K562 (cell line): ENCODE results near the gene POLR2L. TPM values are rescaled to one million over a fixed set of nuclear protein-coding genes. Genes with fewer than 3 reads are reported as not detected.

Experiments
- BRD9 ChIP-seq: fragments of 450-650 bp; IDR thresholded peaks from 2 replicates; pipeline ENCODE4 v1.6.1; 2018; ENCODE audit warnings: low read depth; ENCODE audit not compliant: partially characterized antibody
- ELF1 ChIP-seq: fragments of 200-800 bp; sonication (Bioruptor generic); IDR thresholded peaks from 2 replicates; pipeline ENCODE4 v1.6.1; 2016; ENCODE audit warnings: missing genetic modification characterization, missing compliant biosample characterization
- HMG20A ChIP-seq: fragments of 450-650 bp; formaldehyde crosslinking; conservative IDR thresholded peaks from 2 replicates; pipeline ENCODE4 v1.4.0; 2020; ENCODE audit warnings: mild to moderate bottlenecking, mixed read lengths
- HOXB6 ChIP-seq: fragments of 250-450 bp; sonication (Bioruptor Pico); IDR thresholded peaks from 2 replicates; pipeline ENCODE4 v1.5.1; 2022; ENCODE audit warnings: mild to moderate bottlenecking, borderline replicate concordance
- ILK ChIP-seq: fragments of 450-650 bp; IDR thresholded peaks from 2 replicates; pipeline ENCODE4 v1.6.1; 2016; ENCODE audit warnings: missing genetic modification characterization, low read depth, mild to moderate bottlenecking, missing compliant biosample characterization, moderate library complexity, borderline replicate concordance
- LCOR ChIP-seq: sonication (generic); formaldehyde crosslinking; IDR thresholded peaks from 2 replicates; pipeline ENCODE4 v1.8.0; 2022; ENCODE audit warnings: mild to moderate bottlenecking, missing genetic modification reagents
- NR2C1 ChIP-seq, 2 experiments: fragments of 450-650 bp; IDR thresholded peaks; 2 replicates each; pipeline ENCODE4 v1.6.1; 2017; ENCODE audit warnings: mild to moderate bottlenecking in 2 of 2, antibody characterized with exemption in 1 of 2, inconsistent platforms in 1 of 2, missing compliant biosample characterization in 1 of 2, missing genetic modification characterization in 1 of 2
- PHF8 ChIP-seq: fragments of 200-600 bp; sonication (generic); IDR thresholded peaks from 2 replicates; pipeline ENCODE4 v1.6.1; 2012; ENCODE audit warnings: mixed run types, mild to moderate bottlenecking, inconsistent platforms, low read length, moderate library complexity, borderline replicate concordance
- ZFP36 ChIP-seq: fragments of 150-350 bp; IDR thresholded peaks from 2 replicates; pipeline ENCODE4 v1.6.1; 2018; ENCODE audit warnings: low read length, low read depth; ENCODE audit not compliant: partially characterized antibody
- ZNF12 ChIP-seq: sonication (generic); formaldehyde crosslinking; IDR thresholded peaks from 2 replicates; pipeline ENCODE4 v1.4.0; 2020; ENCODE audit warnings: mild to moderate bottlenecking, missing genetic modification reagents
- ZNF76 ChIP-seq: fragments of 250-450 bp; sonication (Bioruptor Pico); IDR thresholded peaks from 2 replicates; pipeline ENCODE4 v1.4.0; 2020; ENCODE audit warnings: mild to moderate bottlenecking, moderate library complexity, borderline replicate concordance
- polyA plus RNA-seq, 8 experiments: library from polyadenylated mRNA; depleted of rRNA in 4 of 8; stranded (reverse) in 5 of 8; unstranded in 3 of 8; fragments of >200 nt; fragmentation: Nextera tagmentation in 2 of 8; fragmentation: Illumina TruSeq in 1 of 8; extraction: Ambion mirVana in 2 of 8; extraction: Trizol in 1 of 8; gene quantifications; 2 replicates each; pipeline versions ENCODE4 v1.2.1 to v1.2.3, GENCODE V29; 2011 to 2014; ENCODE audit warnings: inconsistent platforms in 1 of 8, missing spikeins in 1 of 8
- total RNA-seq, 7 experiments: library from RNA; depleted of rRNA in 6 of 7; stranded (reverse); fragments of >200 nt in 6 of 7; fragmentation: Illumina TruSeq in 2 of 7; extraction: Trizol in 2 of 7; gene quantifications; 2 replicates each; pipeline versions ENCODE4 v1.2.1 to v1.2.3, GENCODE V29; 2011 to 2021; ENCODE audit warnings: low replicate concordance in 1 of 7
- TF ChIP-seq, protein P1 (sequence below): sonication (generic); formaldehyde crosslinking; IDR thresholded peaks from 2 replicates; pipeline ENCODE4 v1.8.1; 2023; ENCODE audit warnings: mild to moderate bottlenecking, missing genetic modification reagents
- TF ChIP-seq, protein P2 (sequence below): fragments of 200-800 bp; sonication (Bioruptor generic); IDR thresholded peaks from 2 replicates; pipeline ENCODE4 v1.6.1; 2017; ENCODE audit warnings: missing genetic modification characterization, missing compliant biosample characterization
- TF ChIP-seq, protein P3 (sequence below): fragments of 250-450 bp; sonication (Bioruptor Pico); IDR thresholded peaks from 2 replicates; pipeline ENCODE4 v1.8.0; 2022; ENCODE audit warnings: inconsistent platforms, mild to moderate bottlenecking, moderate library complexity, borderline replicate concordance
- TF ChIP-seq, protein P4 (sequence below): fragments of 450-650 bp; IDR thresholded peaks from 2 replicates; pipeline ENCODE4 v1.6.1; 2016; ENCODE audit warnings: borderline replicate concordance
- TF ChIP-seq, protein P5 (sequence below), 2 experiments: fragments of 450-650 bp; conservative IDR thresholded peaks; 2 replicates each; pipeline ENCODE4 v1.6.1; 2017; ENCODE audit warnings: mild to moderate bottlenecking in 2 of 2, moderate library complexity in 2 of 2

The POLR2L gene
- total and polyA plus RNA-seq, 9 of the 15 experiments (the other 6 are each of a cell fraction or from before 2014, with no cell fraction given), result 38.3 to 688 (median 108) TPM

DNA sequence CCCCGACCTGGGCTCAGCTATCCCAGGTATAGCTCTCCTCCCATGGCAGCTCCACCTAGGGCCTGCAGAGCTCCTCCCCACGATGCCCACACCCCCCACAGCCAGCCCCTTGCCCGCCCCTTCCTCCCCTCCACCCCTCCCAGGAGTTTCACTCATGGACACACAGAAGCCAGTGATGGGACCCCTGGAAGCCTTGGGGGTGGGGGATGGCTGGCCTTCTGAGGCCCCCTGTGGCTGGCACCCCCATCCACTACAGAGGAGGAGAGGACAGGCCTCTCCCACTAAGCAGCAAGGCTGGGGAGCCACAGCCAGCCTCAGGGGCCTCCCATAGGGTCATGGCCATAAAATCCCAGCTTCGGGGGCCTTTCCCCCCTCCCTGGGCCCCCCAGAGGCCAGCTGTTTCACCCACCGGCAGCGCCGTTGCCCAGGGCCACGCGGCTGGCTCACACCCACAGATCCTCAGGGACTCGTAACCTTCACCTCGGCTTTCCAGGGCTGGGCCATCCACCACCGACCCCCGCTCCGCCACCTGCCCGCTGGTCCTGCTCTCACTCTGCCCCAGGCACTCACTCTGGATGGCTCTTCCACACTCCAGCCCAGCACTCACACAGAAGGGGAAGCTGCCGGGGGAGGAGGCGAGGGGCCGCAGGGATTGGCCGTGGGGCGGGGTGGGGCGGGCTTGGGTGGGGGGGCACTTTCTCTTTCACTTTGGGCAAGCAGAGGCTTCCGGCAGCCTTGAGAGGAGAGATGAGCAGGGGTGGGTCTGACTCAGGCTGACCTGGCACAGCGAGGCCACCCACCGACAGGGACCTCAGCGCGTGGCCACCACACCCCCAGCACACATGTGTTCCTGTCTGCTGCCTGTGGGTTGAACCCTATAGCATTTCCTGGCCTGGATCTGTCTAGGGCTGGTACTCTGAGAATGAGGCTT lies 46.4 kb downstream of the POLR2L start (continued):
- TF ChIP-seq, protein P1, sequence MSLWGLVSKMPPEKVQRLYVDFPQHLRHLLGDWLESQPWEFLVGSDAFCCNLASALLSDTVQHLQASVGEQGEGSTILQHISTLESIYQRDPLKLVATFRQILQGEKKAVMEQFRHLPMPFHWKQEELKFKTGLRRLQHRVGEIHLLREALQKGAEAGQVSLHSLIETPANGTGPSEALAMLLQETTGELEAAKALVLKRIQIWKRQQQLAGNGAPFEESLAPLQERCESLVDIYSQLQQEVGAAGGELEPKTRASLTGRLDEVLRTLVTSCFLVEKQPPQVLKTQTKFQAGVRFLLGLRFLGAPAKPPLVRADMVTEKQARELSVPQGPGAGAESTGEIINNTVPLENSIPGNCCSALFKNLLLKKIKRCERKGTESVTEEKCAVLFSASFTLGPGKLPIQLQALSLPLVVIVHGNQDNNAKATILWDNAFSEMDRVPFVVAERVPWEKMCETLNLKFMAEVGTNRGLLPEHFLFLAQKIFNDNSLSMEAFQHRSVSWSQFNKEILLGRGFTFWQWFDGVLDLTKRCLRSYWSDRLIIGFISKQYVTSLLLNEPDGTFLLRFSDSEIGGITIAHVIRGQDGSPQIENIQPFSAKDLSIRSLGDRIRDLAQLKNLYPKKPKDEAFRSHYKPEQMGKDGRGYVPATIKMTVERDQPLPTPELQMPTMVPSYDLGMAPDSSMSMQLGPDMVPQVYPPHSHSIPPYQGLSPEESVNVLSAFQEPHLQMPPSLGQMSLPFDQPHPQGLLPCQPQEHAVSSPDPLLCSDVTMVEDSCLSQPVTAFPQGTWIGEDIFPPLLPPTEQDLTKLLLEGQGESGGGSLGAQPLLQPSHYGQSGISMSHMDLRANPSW, result no peak
- TF ChIP-seq ZNF76, result no peak
- TF ChIP-seq ZFP36, result no peak
- TF ChIP-seq BRD9, result no peak
- TF ChIP-seq PHF8, result peak; percentile 39; the same call in 1 of the 2 replicates
- TF ChIP-seq, protein P2, sequence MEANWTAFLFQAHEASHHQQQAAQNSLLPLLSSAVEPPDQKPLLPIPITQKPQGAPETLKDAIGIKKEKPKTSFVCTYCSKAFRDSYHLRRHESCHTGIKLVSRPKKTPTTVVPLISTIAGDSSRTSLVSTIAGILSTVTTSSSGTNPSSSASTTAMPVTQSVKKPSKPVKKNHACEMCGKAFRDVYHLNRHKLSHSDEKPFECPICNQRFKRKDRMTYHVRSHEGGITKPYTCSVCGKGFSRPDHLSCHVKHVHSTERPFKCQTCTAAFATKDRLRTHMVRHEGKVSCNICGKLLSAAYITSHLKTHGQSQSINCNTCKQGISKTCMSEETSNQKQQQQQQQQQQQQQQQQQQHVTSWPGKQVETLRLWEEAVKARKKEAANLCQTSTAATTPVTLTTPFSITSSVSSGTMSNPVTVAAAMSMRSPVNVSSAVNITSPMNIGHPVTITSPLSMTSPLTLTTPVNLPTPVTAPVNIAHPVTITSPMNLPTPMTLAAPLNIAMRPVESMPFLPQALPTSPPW (CRISPR knock-in tag), result peak; percentile 91
- peak; percentile 45 for TF ChIP-seq ELF1 (tag)
- no peak for TF ChIP-seq HMG20A
- TF ChIP-seq, protein P3, sequence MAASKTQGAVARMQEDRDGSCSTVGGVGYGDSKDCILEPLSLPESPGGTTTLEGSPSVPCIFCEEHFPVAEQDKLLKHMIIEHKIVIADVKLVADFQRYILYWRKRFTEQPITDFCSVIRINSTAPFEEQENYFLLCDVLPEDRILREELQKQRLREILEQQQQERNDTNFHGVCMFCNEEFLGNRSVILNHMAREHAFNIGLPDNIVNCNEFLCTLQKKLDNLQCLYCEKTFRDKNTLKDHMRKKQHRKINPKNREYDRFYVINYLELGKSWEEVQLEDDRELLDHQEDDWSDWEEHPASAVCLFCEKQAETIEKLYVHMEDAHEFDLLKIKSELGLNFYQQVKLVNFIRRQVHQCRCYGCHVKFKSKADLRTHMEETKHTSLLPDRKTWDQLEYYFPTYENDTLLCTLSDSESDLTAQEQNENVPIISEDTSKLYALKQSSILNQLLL (CRISPR knock-in tag), result no peak
- TF ChIP-seq HOXB6 (CRISPR knock-in tag), result no peak
- TF ChIP-seq, protein P4, sequence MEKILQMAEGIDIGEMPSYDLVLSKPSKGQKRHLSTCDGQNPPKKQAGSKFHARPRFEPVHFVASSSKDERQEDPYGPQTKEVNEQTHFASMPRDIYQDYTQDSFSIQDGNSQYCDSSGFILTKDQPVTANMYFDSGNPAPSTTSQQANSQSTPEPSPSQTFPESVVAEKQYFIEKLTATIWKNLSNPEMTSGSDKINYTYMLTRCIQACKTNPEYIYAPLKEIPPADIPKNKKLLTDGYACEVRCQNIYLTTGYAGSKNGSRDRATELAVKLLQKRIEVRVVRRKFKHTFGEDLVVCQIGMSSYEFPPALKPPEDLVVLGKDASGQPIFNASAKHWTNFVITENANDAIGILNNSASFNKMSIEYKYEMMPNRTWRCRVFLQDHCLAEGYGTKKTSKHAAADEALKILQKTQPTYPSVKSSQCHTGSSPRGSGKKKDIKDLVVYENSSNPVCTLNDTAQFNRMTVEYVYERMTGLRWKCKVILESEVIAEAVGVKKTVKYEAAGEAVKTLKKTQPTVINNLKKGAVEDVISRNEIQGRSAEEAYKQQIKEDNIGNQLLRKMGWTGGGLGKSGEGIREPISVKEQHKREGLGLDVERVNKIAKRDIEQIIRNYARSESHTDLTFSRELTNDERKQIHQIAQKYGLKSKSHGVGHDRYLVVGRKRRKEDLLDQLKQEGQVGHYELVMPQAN, result peak; percentile 69; the same call in 1 of the 2 replicates
- TF ChIP-seq LCOR (CRISPR knock-in tag), result no peak
- TF ChIP-seq, protein P5, sequence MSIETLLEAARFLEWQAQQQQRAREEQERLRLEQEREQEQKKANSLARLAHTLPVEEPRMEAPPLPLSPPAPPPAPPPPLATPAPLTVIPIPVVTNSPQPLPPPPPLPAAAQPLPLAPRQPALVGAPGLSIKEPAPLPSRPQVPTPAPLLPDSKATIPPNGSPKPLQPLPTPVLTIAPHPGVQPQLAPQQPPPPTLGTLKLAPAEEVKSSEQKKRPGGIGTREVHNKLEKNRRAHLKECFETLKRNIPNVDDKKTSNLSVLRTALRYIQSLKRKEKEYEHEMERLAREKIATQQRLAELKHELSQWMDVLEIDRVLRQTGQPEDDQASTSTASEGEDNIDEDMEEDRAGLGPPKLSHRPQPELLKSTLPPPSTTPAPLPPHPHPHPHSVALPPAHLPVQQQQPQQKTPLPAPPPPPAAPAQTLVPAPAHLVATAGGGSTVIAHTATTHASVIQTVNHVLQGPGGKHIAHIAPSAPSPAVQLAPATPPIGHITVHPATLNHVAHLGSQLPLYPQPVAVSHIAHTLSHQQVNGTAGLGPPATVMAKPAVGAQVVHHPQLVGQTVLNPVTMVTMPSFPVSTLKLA (conservative IDR thresholded peaks at IDR 0.05), result peak; percentile 77 to 92
- no peak for TF ChIP-seq NR2C1 (IDR thresholded peaks at IDR 0.05)
- no peak for TF ChIP-seq NR2C1 (tag; IDR thresholded peaks at IDR 0.05)
- no peak for TF ChIP-seq ZNF12
- TF ChIP-seq ILK (tag), result no peak
